Prostate gland (tissue), 2 donors: Measurements from ENCODE around the gene AKIRIN2. TPM values are rescaled to one million over a fixed set of nuclear protein-coding genes. Genes with fewer than 3 reads are reported as not detected.

Experiments used
- DNase-seq: peaks from one replicate; pipeline ENCODE4 v3.0.0-alpha.2; 2019; ENCODE audit warnings: low spot score
- H3K27ac ChIP-seq, 2 donors: fragments of 200-600 bp; sonication (generic); 2 replicates each; pipeline ENCODE4 v1.5.1; 2017 to 2019
- H3K27me3 ChIP-seq: fragments of 200-600 bp; sonication (generic); replicated peaks from 2 replicates; pipeline ENCODE4 v1.5.1; 2019; ENCODE audit not compliant: insufficient read depth
- H3K36me3 ChIP-seq, 2 donors: fragments of 200-600 bp; sonication (generic); 1 replicate in 1 of 2; 2 replicates in 1 of 2; pipeline versions ENCODE4 v1.5.1 to v1.8.1; 2017 to 2019
- H3K4me1 ChIP-seq: fragments of 200-600 bp; sonication (generic); replicated peaks from 2 replicates; pipeline ENCODE4 v1.5.1; 2019
- H3K4me3 ChIP-seq, 2 donors: fragments of 200-600 bp; sonication (generic); 2 replicates each; pipeline ENCODE4 v1.5.1; 2017 to 2019
- H3K9me3 ChIP-seq: fragments of 200-600 bp; sonication (generic); 2 replicates; pipeline ENCODE4 v1.5.1; 2017
- POLR2A ChIP-seq: fragments of 450-650 bp; IDR thresholded peaks from one replicate; pipeline ENCODE4 v1.6.1; 2016; ENCODE audit warnings: antibody characterized with exemption, mild to moderate bottlenecking
- POLR2AphosphoS5 ChIP-seq: sonication (generic); formaldehyde crosslinking; IDR thresholded peaks from one replicate; pipeline ENCODE4 v1.6.1; 2017; ENCODE audit warnings: antibody characterized with exemption
- WGBS: methylation state at CpG from one replicate; pipeline ENCODE4 v1.1.5; 2018; 5-methylcytosine and 5-hydroxymethylcytosine counted together
- intact Hi-C: fragments of 100-400 bp; cut with DNase I; formaldehyde crosslinking; loops from one replicate; pipeline ENCODE4 v1.14.2; 2022
- total RNA-seq, 2 donors: library from RNA; depleted of rRNA; stranded (reverse); fragments of >200 nt; gene quantifications; one replicate each; pipeline ENCODE4 v1.1.0, GENCODE V29; 2016
- TF ChIP-seq, protein P1 (sequence below), 4 experiments: fragments of 200-600 bp in 2 of 4; fragments of 450-650 bp in 2 of 4; sonication (generic) in 2 of 4; IDR thresholded peaks; 1 replicate in 3 of 4; 2 replicates in 1 of 4; pipeline ENCODE4 v1.5.1; 2016 to 2019; ENCODE audit warnings: antibody characterized with exemption in 4 of 4, mild to moderate bottlenecking in 2 of 4, moderate library complexity in 2 of 4

The AKIRIN2 gene
- total RNA-seq, 2 donors from 2014 or later, result 28.4 to 44.1 TPM

DNA sequence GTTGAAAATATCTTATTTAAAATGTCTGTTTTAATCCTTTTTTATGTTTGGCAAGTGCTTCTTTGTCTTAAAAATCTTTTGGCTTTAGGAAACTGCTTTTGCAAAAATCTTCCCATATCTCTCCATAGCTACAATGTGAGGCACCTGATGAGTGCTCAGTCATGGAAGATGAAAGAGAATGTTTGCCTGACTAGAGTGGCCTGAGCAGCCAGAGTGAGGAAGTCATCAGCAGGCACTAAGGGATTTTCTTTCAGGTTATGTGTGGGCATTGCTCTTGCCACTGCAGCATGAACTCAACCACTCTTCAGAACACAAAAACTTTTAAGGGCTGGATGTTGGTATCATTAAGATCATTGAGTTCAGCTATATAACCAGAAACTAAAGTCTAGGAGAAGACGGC is 47.9 kb downstream of the AKIRIN2 start:
- Histone ChIP-seq H3K27me3 (no peaks in the 10 kb centered on the region), H3K4me3 (no peak overlapping the region), H3K4me1 (no peaks in the 10 kb centered on the region), H3K9me3 (no peaks in the 10 kb centered on the region), H3K27ac (no peak overlapping the region), H3K36me3 (no peaks in the 10 kb centered on the region)
- no peak for DNase-seq
- 76% methylated on average over 1 of the region's 1 CpG for WGBS
- intact Hi-C loops, result no loop called here
- TF ChIP-seq POLR2AphosphoS5, result no peak
- TF ChIP-seq POLR2A, result no peak
- TF ChIP-seq, protein P1, sequence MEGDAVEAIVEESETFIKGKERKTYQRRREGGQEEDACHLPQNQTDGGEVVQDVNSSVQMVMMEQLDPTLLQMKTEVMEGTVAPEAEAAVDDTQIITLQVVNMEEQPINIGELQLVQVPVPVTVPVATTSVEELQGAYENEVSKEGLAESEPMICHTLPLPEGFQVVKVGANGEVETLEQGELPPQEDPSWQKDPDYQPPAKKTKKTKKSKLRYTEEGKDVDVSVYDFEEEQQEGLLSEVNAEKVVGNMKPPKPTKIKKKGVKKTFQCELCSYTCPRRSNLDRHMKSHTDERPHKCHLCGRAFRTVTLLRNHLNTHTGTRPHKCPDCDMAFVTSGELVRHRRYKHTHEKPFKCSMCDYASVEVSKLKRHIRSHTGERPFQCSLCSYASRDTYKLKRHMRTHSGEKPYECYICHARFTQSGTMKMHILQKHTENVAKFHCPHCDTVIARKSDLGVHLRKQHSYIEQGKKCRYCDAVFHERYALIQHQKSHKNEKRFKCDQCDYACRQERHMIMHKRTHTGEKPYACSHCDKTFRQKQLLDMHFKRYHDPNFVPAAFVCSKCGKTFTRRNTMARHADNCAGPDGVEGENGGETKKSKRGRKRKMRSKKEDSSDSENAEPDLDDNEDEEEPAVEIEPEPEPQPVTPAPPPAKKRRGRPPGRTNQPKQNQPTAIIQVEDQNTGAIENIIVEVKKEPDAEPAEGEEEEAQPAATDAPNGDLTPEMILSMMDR (IDR thresholded peaks at IDR 0.05), result no peak

DNA sequence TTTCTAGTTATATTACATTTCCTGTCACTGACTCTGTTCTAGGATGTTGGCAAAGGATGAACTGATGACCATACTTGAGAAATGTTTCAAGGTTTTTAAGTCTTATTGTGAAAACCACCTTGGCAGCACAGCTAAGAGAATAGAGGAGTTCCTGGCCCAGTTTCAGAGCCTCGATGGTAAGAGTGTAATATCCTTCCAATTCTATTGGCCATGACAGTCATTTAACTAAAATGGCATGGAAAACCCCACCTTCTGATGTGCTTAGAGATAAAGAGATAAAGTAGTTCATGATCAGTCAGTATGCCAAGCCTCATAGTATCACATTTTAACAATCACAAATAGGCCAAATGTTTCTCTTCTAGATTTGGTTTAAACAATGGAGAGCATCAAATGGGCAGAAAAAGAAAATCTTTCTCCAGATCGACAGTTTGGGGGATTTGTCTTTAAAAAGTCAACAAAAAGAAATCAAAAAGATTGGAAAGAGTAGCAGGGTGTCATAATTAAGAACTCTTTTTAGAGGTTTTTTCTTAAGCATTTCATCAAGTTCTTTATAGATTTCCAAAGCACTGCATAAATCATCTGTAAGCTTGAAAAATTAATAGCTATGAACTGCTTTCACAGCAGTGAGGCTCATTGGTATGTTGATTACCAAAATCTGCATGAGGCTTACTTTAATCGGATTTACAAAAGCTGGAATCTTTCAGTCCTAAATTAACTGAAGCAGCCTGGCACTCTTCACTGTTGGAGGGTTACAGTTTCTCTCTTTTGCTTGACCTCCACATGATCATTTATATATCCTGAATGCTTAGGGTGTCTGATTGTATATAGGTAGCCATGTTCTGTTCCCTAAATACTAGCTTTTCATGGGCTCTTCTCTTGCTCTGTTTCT is 48.7 kb downstream of the AKIRIN2 start:
- intact Hi-C loops, result no loop called here
- no peaks in the 10 kb centered on the region for H3K27me3 ChIP-seq
- no peaks in the 10 kb centered on the region for H3K4me1 ChIP-seq
- H3K4me3 ChIP-seq, result no peak overlapping the region
- no peak for DNase-seq
- no peaks in the 10 kb centered on the region for H3K9me3 ChIP-seq
- no peaks in the 10 kb centered on the region for H3K36me3 ChIP-seq
- TF ChIP-seq POLR2A (no peak), POLR2AphosphoS5 (no peak)
- TF ChIP-seq, protein P1 (IDR thresholded peaks at IDR 0.05), result no peak
- H3K27ac ChIP-seq, result no peak overlapping the region
- WGBS, result 42% methylated on average over 3 of the region's 3 CpGs

DNA sequence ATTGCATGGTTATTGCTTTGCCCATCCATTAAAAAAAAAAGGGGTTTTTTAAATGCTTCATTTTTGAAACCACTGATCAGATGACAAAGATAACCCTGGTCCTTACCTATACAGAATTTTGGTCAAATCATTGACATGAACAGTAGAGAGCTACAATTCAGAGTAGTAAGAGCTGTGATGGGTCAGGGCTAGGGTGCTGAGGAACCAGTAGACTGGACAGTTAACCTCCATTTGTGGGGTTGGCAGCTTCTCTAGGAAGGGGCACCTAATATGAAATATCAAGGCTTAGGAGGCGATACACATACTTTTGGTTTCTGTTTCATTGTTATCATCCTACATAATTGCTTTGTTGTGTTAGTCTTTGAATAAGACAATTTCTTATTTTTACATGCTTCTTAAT is 57.0 kb downstream of the AKIRIN2 start:
- H3K27me3 ChIP-seq, result no peaks in the 10 kb centered on the region
- no peaks in the 10 kb centered on the region for H3K9me3 ChIP-seq
- 71% methylated on average over 1 of the region's 1 CpG for WGBS
- no peaks in the 10 kb centered on the region for H3K4me1 ChIP-seq
- DNase-seq, result no peak
- TF ChIP-seq POLR2AphosphoS5, result no peak
- no peak for TF ChIP-seq POLR2A
- TF ChIP-seq, protein P1 (IDR thresholded peaks at IDR 0.05), result no peak
- no peak overlapping the region for H3K4me3 ChIP-seq
- H3K27ac ChIP-seq, result no peak overlapping the region
- intact Hi-C loops, result no loop called here
- H3K36me3 ChIP-seq, result no peaks in the 10 kb centered on the region

DNA sequence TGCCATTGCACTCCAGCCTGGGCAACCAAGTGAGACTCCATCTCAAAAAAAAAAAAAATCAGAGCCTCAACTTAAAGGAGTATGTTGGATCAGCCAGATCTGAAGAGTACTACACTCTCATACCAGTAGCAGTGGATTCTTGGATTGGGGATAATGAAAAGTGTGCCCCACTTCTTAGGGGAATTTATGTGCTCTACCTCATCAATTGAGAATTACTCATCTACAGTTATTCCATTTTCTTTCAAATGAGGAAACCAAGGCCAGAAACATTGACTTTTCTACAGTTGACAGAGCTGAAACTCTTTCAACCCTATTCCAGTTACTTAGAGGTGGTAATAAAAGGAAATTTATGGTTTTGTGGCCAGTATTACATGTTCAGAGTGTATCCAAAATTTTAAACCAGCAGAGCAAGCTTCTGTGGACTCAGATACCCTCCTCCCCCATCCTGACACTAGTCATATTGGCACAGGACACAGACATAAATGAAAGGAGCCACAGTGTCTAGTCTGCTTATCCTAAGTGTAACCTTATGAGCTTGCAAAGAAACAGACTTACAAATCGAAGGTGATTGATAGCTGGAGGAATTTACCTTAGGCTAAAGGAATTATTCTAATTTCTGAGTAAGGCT is 60.9 kb downstream of the AKIRIN2 start:
- H3K27me3 ChIP-seq, result no peaks in the 10 kb centered on the region
- no peaks in the 10 kb centered on the region for H3K9me3 ChIP-seq
- H3K4me1 ChIP-seq, result no peaks in the 10 kb centered on the region
- no peak for TF ChIP-seq POLR2A
- TF ChIP-seq POLR2AphosphoS5, result no peak
- TF ChIP-seq, protein P1 (IDR thresholded peaks at IDR 0.05), result no peak
- intact Hi-C loops, result no loop called here
- DNase-seq, result no peak
- 34% methylated on average over 1 of the region's 1 CpG for WGBS
- H3K4me3 ChIP-seq, result no peak overlapping the region
- no peak overlapping the region for H3K27ac ChIP-seq
- H3K36me3 ChIP-seq, result no peaks in the 10 kb centered on the region
